Activated naive CD4-positive, alpha-beta T cell treated with anti-CD3 and anti-CD28 coated beads, Interleukin-2, amount 50 U/mL, for 72 hours (primary cell): ENCODE measurements around the gene CORO2B. TPM values are rescaled to one million over a fixed set of nuclear protein-coding genes. Genes with fewer than 3 reads are reported as not detected.

Source experiments
- ATAC-seq, 2 donors: fragments of 150-1000 bp; cut with Tn5 transposase; 2 replicates each; pipeline ENCODE4 v1.10.0; 2021; ENCODE audit warnings: mild to moderate bottlenecking in 2 of 2, moderate library complexity in 2 of 2
- DNase-seq, 2 donors: peaks; one replicate each; pipeline ENCODE4 v3.0.0; 2021 to 2022; ENCODE audit warnings: low spot score in 2 of 2
- H3K27ac Mint-ChIP-seq, 2 donors: one replicate each; pipeline ENCODE4 v1.8.0; 2022; ENCODE audit warnings: mild to moderate bottlenecking in 2 of 2, mixed read lengths in 2 of 2
- H3K36me3 Mint-ChIP-seq, 2 donors: one replicate each; pipeline ENCODE4 v1.8.0; 2022; ENCODE audit warnings: mixed read lengths in 2 of 2
- H3K9me3 Mint-ChIP-seq, 2 donors: one replicate each; pipeline ENCODE4 v1.8.0; 2022; ENCODE audit warnings: mixed read lengths in 2 of 2
- total RNA-seq, 2 donors: library from RNA; stranded (reverse); gene quantifications; one replicate each; pipeline ENCODE4 v1.2.3, GENCODE V29; 2022

CORO2B gene
- total RNA-seq, 2 donors from 2014 or later: 0.07 TPM; not detected in 1

DNA sequence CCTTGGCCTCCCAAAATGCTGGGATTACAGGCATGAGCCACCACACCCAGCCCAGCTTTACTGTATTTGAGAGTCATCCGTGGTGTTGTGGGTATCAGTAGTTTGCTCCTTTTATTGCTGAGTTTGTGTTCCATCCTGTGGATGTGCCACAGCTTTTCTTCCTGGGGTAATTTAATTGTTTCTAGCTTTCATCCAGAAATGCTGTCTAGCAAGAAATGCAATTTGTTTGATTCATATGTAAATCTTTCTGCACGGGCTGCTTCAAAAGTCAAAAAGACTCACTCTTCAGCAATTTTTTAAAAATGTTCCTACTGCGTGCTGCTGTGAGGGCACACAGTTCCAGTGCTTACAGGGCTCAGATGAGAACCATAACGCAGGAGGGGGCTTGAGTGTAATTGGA lies 47.1 kb downstream of the CORO2B start:
- no peaks in the 10 kb centered on the region for H3K36me3 Mint-ChIP-seq
- no peaks in the 10 kb centered on the region for H3K9me3 Mint-ChIP-seq
- no peak for ATAC-seq
- no peak overlapping the region for H3K27ac Mint-ChIP-seq
- no peak for DNase-seq

DNA sequence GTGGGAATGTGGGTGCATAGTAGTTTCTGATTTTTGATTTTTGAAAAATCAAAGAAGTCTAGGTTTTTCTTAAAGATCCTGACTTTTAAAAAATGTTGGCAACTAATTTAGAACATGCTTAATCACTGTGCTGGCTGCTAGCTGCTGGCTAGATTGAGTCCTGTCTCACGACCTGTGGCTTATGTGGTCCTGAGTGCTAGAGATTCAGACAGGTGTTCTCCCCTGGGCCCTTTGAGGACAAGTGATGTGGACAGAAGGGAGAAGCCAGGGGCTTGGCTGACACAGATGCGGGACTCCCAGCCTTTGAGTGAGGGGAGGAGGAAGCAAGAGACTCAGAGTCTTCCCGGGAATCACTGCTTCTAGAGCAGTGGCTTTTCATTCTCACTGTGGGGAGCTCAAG lies 47.5 kb downstream of the CORO2B start:
- DNase-seq (no peak), ATAC-seq (no peak)
- H3K9me3 Mint-ChIP-seq: no peaks in the 10 kb centered on the region
- no peak overlapping the region for H3K27ac Mint-ChIP-seq
- H3K36me3 Mint-ChIP-seq: no peaks in the 10 kb centered on the region

GRCh38 chr15:68626739-68627138 lies 47.9 kb downstream of the CORO2B start:
- H3K27ac Mint-ChIP-seq: no peak overlapping the region
- no peak for DNase-seq
- ATAC-seq: peak in 1 of 2 donors; percentile 43
- H3K36me3 Mint-ChIP-seq: no peaks in the 10 kb centered on the region
- no peaks in the 10 kb centered on the region for H3K9me3 Mint-ChIP-seq

GRCh38 chr15:68627476-68627875 lies 48.7 kb downstream of the CORO2B start:
- no peak for DNase-seq
- no peak for ATAC-seq
- Mint-ChIP-seq H3K9me3 (no peaks in the 10 kb centered on the region), H3K27ac (no peak overlapping the region), H3K36me3 (no peaks in the 10 kb centered on the region)

DNA sequence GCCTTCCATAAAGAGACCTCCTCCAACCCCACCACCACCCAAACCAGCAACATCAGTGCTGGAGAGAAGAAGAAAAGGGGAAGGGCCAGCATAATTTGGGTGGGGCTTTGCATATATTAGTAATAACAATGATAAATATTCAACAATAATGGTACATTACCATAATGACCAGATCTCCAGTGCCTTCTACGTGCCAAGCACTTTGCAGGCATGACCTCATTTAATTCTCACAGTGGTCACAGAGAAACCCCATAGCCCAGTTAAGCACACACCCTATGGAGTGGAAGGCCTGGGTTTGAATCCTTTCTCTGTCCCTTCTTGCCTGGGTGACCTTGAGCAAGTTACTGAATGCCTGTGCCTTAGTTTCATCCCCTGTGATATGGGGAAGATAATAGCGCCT lies 49.2 kb downstream of the CORO2B start:
- no peaks in the 10 kb centered on the region for H3K36me3 Mint-ChIP-seq
- no peak overlapping the region for H3K27ac Mint-ChIP-seq
- H3K9me3 Mint-ChIP-seq: no peaks in the 10 kb centered on the region
- no peak for ATAC-seq
- no peak for DNase-seq

DNA sequence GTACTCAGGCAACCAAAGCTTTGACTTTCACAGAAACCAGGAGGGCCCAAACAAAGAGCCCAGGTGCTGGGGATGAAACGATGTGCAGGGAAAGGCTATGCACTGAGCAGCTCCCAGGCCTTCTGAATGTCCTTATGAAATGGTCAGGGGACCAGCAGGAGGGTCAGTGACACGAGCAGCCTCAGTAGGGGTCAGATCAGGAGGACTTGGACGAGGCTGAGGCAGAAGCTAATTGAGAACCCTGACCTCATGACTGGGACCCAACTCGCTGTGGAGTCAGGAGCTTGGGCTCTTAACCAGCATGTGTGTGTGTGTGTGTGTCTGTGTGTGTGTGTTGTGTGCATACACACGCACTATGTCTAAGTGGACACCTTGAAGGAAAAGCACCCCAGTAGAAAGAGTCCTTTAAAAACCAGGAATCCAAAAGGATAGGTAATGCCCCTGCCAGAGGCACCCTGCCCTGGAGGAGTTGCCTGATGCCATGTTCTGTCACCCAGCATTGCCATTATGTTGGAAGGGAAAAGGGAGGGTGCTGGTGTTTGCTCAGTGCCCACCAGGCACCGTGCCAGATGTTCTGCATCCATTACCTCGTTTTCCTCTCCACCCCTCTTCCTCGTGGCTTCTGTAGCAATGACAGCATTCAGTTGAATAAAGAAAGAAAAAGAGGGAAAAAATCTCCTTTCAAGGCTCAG lies 50.9 kb downstream of the CORO2B start:
- DNase-seq (no peak), ATAC-seq (no peak)
- H3K27ac Mint-ChIP-seq: no peak overlapping the region
- no peaks in the 10 kb centered on the region for H3K36me3 Mint-ChIP-seq
- H3K9me3 Mint-ChIP-seq: no peaks in the 10 kb centered on the region

GRCh38 chr15:68630211-68630555 lies 51.4 kb downstream of the CORO2B start:
- ATAC-seq: no peak
- Mint-ChIP-seq H3K9me3 (no peaks in the 10 kb centered on the region), H3K27ac (no peak overlapping the region), H3K36me3 (no peaks in the 10 kb centered on the region)
- DNase-seq: no peak

- DNase-seq: no peak
- Mint-ChIP-seq H3K9me3 (no peaks in the 10 kb centered on the region), H3K27ac (no peak overlapping the region), H3K36me3 (no peaks in the 10 kb centered on the region)
- no peak for ATAC-seq
These were observed 52.0 kb downstream of the CORO2B start for GRCh38 chr15:68630836-68631235.

GRCh38 chr15:68631601-68632051 lies 52.8 kb downstream of the CORO2B start:
- no peak for DNase-seq
- Mint-ChIP-seq H3K36me3 (no peaks in the 10 kb centered on the region), H3K27ac (no peak overlapping the region), H3K9me3 (no peaks in the 10 kb centered on the region)
- ATAC-seq: no peak

DNA sequence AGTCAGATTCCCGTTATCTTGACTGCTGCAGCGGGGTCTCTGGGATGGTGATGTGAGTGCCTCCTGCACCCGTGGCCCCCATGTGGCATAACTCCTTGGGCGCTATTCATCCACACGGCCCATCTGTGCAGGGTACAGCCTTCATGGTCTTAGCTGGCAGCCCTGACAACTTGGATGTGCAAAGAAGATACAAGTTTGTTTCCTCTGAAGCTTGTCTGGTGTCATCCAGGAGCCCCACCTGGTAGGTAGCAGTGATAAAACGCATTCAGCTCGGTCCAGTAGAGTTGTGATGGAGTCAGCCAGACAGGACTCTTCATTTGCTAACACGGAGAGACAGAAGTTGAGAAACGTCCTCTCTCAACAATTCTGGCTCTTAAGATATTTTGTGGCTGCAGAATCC lies 53.3 kb downstream of the CORO2B start:
- Mint-ChIP-seq H3K27ac (no peak overlapping the region), H3K36me3 (no peaks in the 10 kb centered on the region), H3K9me3 (no peaks in the 10 kb centered on the region)
- DNase-seq: no peak
- ATAC-seq: no peak

GRCh38 chr15:68633231-68634121 lies 54.7 kb downstream of the CORO2B start:
- no peak for DNase-seq
- no peak for ATAC-seq
- no peak overlapping the region for H3K27ac Mint-ChIP-seq
- H3K36me3 Mint-ChIP-seq: no peaks in the 10 kb centered on the region
- H3K9me3 Mint-ChIP-seq: no peaks in the 10 kb centered on the region

DNA sequence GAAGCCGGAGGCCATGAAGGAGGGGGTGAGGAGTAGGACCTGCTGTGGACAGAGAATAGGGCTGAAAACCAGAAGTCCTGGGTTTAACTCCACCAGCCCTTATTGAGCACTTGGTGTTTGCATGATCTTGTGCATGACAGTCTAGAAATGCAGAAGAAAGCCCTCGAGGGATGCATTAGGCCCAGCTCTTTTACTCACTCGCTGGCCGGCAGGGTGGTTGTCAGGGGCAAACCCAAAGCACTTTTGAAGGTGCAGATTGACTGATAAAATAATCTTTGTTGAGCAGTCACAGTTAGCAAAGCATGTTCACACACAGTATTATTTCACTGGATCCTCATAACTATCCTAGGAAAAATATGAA lies 55.3 kb downstream of the CORO2B start:
- no peak for DNase-seq

GRCh38 chr15:68634531-68634930 lies 55.7 kb downstream of the CORO2B start:
- Mint-ChIP-seq H3K9me3 (no peaks in the 10 kb centered on the region), H3K27ac (no peak overlapping the region), H3K36me3 (no peaks in the 10 kb centered on the region)

More for the DNA sequence above, 55.3 kb downstream of the CORO2B start:
- no peaks in the 10 kb centered on the region for H3K9me3 Mint-ChIP-seq
- no peaks in the 10 kb centered on the region for H3K36me3 Mint-ChIP-seq
- H3K27ac Mint-ChIP-seq: no peak overlapping the region
- ATAC-seq: no peak

DNA sequence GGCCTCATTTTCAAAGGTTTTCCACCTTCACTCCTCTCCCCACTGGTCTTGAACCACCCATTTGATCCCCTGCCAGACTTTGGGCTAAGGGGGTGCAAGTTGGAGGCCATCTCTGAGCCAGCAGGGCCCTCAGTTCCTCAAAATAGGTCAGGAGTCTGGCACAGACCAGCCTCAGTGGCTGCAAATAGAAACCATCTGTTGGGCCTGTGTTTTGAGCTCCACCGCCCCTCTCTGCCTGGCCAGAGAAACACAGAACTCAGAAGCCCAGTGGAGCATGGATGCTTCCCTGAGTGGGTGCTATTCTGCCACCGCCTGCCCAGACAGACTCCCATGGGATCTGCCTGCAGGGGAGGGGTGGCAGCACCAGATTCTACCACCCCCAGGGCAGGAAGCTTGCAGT lies 56.3 kb downstream of the CORO2B start:
- DNase-seq (no peak), ATAC-seq (no peak)
- no peak overlapping the region for H3K27ac Mint-ChIP-seq
- H3K36me3 Mint-ChIP-seq: no peaks in the 10 kb centered on the region
- no peaks in the 10 kb centered on the region for H3K9me3 Mint-ChIP-seq

More at GRCh38 chr15:68634531-68634930, 55.7 kb downstream of the CORO2B start:
- ATAC-seq (no peak), DNase-seq (no peak)

- Mint-ChIP-seq H3K9me3 (no peaks in the 10 kb centered on the region), H3K36me3 (no peaks in the 10 kb centered on the region), H3K27ac (no peak overlapping the region)
- no peak for DNase-seq
- no peak for ATAC-seq
These were observed 57.5 kb downstream of the CORO2B start for GRCh38 chr15:68636256-68636655.

DNA sequence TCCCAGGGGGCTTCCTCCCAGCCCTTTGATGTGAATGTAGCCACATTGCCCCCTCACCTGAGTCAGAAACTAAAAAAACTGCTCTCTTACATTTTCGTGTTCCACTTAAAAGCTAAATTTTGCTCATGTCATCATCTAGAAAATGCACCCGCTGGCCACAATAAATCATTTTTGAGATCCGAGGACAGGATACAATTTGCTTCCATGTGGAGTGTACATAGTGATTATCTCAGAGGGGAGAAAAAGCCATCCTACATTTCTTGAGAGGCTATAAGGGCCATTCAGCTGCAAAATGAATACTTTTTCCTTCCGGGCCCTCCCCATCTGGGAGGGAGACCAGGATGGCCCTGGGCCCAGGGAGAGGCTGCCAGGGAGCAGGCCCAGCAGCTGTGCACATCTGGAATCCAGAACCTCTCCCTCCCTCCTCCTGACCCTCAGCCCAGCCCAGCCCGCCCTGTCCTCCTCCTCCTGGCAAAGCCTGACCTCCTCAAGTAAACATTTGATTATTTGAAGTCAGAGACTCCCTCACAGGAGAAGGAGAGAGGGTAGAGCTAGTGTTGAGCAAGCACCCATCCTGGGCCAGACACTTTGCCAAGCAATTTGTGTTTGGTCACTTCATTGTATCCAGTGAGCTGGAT lies 59.1 kb downstream of the CORO2B start:
- Mint-ChIP-seq H3K27ac (no peak overlapping the region), H3K36me3 (no peaks in the 10 kb centered on the region), H3K9me3 (no peaks in the 10 kb centered on the region)
- no peak for ATAC-seq
- DNase-seq: no peak

DNA sequence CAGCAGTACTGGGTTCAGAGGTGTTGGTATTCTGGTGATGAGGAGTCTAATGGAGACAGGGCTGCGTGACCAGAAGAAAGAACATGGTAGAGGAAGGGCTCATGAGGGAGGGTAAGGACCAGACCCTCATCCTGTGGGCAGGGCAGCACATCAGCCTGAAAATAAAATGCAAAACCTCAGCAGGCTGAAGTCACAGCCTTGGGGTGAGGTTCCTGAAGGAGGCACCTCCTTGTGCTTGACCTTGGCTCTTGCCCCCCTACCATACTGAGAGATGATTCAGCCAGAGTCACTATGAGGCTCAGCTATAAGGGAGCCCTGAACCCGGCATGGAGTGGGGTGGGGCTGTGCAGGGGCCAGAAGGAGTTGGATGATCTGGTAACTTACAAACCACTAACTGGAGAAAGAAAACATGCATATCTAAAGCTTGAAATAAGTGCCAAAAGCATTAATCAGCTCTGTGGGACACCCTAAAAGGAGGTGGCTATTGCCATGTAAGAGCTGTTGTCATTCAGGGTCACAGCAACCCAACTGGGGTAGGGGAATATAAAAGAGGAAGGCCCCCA lies 60.2 kb downstream of the CORO2B start:
- ATAC-seq (no peak), DNase-seq (no peak)
- Mint-ChIP-seq H3K27ac (no peak overlapping the region), H3K9me3 (no peaks in the 10 kb centered on the region), H3K36me3 (no peaks in the 10 kb centered on the region)
